Lower leg skin (tissue), 4 donors: ENCODE results near the gene ENAM. TPM values are rescaled to one million over a fixed set of nuclear protein-coding genes. Genes with fewer than 3 reads are reported as not detected.

Experiments used
- DNase-seq, 2 donors: peaks; one replicate each; pipeline ENCODE4 v3.0.0-alpha.2; 2019; ENCODE audit warnings: low spot score in 2 of 2
- H3K4me3 ChIP-seq: fragments of 200-600 bp; sonication (generic); 2 replicates; pipeline ENCODE4 v1.5.1; 2017; ENCODE audit warnings: mild to moderate bottlenecking, low read depth; ENCODE audit not compliant: poor library complexity, severe bottlenecking
- POLR2A ChIP-seq, 2 donors: fragments of 450-650 bp; IDR thresholded peaks; one replicate each; pipeline ENCODE4 v1.6.1; 2016 to 2017; ENCODE audit warnings: antibody characterized with exemption in 2 of 2, mild to moderate bottlenecking in 1 of 2, moderate library complexity in 1 of 2
- WGBS, 2 donors: methylation state at CpG; one replicate each; pipeline ENCODE4 v1.1.5; 2018; 5-methylcytosine and 5-hydroxymethylcytosine counted together
- intact Hi-C: fragments of 100-400 bp; cut with DNase I; formaldehyde crosslinking; loops from one replicate; pipeline ENCODE4 v1.15.0; 2023; ENCODE audit warnings: low total_unique reads
- total RNA-seq, 4 donors: library from RNA; depleted of rRNA; stranded (reverse); fragments of >200 nt; gene quantifications; one replicate each; pipeline ENCODE4 v1.1.0, GENCODE V29; 2016
- TF ChIP-seq, protein P1 (sequence below), 3 donors: fragments of 450-650 bp; IDR thresholded peaks; one replicate each; pipeline ENCODE4 v1.5.1; 2016; ENCODE audit warnings: antibody characterized with exemption in 3 of 3, mild to moderate bottlenecking in 3 of 3, moderate library complexity in 2 of 3

The ENAM gene
- total RNA-seq, 4 donors from 2014 or later: 0.06 TPM; not detected in 3

DNA sequence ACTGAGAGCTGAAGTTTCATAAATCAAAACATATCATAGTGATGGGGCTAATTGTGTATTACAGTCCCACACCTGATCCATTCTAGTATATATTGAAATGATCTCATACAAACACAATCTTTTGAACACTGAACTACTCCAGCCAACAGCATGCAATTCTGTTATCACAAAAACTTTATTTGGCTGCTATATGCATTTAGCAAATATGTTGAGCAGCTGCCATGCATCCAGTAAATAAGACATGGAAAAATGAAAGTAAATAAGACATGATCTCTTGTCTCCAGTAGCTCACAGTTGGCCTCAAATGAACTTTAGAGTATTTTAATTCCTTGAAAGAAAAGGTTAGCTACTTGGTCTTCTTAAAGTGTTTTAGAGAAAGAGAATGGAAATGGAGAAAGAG is 34.3 kb upstream of the ENAM start:
- H3K4me3 ChIP-seq: no peak overlapping the region
- no peak for DNase-seq
- no peak for TF ChIP-seq POLR2A (IDR thresholded peaks at IDR 0.05)
- TF ChIP-seq, protein P1, sequence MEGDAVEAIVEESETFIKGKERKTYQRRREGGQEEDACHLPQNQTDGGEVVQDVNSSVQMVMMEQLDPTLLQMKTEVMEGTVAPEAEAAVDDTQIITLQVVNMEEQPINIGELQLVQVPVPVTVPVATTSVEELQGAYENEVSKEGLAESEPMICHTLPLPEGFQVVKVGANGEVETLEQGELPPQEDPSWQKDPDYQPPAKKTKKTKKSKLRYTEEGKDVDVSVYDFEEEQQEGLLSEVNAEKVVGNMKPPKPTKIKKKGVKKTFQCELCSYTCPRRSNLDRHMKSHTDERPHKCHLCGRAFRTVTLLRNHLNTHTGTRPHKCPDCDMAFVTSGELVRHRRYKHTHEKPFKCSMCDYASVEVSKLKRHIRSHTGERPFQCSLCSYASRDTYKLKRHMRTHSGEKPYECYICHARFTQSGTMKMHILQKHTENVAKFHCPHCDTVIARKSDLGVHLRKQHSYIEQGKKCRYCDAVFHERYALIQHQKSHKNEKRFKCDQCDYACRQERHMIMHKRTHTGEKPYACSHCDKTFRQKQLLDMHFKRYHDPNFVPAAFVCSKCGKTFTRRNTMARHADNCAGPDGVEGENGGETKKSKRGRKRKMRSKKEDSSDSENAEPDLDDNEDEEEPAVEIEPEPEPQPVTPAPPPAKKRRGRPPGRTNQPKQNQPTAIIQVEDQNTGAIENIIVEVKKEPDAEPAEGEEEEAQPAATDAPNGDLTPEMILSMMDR (IDR thresholded peaks at IDR 0.05): no peak
- intact Hi-C loops: no loop called here

DNA sequence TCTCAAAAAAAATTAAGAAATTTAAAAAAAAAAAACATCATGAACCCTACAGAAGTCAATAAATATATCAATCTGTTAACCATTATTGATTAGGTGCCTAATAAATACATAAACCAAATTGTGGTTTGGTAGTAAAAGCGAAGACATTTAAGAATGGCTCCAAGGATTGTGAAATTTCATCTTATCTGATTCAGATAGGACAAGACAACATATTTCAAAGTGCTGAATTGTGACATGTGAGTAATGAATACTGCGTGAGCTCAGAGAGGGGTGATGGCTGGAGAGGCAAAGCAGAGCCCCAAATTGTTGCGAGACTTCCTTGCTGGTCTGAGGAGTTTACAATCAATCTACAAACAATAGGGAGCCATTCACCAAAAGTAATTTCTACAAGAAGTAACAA is 28.2 kb upstream of the ENAM start:
- intact Hi-C loops: no loop called here
- 74 to 79% methylated on average over 3 of the region's 3 CpGs for WGBS, 2 donors
- DNase-seq: no peak
- H3K4me3 ChIP-seq: no peak overlapping the region
- TF ChIP-seq POLR2A (IDR thresholded peaks at IDR 0.05): no peak
- TF ChIP-seq, protein P1 (IDR thresholded peaks at IDR 0.05): no peak

DNA sequence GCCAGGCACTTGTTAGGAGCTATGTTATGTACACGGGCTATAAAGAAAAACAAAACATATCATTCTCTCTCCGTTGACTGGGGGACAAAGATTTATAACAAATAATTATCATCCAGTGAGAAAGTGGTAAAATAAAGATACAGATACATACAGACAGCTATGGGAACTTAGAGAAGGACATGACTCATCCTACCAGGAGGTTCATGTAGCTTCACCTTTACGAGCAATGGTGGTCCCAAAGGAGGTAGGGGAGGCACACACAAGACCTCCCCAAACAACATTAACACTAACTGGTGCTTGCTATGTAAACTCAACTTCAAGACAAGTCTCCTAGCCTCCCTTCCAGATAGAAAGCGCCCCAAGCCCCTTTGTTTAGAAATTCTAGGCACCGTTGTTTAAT is 27.6 kb upstream of the ENAM start:
- no peak for DNase-seq
- no peak overlapping the region for H3K4me3 ChIP-seq
- TF ChIP-seq, protein P1 (IDR thresholded peaks at IDR 0.05): no peak
- TF ChIP-seq POLR2A (IDR thresholded peaks at IDR 0.05): no peak
- intact Hi-C loops: no loop called here
- WGBS, 2 donors: 79 to 87% methylated on average over 5 of the region's 5 CpGs

DNA sequence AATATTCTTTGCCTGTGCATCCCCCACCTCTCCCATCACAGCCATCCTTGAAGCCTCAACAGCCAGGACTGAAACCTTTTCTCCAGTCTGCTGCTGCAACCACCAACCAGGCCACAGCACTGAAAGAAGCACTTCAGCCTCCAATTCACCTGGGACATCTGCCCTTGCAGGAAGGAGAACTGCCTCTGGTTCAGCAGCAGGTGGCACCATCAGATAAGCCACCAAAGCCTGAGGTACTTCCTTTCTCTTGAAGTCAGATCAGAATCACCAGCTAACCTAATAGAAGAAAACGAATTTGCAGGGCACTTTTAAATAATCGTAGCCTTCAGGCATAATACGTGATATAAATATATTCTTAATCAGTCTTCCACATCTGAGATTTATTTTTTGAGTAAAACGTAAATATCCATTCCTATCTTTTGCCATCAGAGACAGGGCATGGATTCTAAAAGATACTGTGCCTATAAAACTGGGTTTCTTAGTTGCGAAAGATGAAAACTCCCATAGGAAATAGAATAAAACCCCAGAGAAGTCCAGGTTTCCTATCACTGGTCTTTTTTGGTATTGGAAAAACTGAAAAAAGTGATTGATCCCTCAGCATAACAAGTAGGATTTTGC is 27.0 kb upstream of the ENAM start:
- DNase-seq: peak in 1 of 2 donors; percentile 23
- no peak overlapping the region for H3K4me3 ChIP-seq
- no peak for TF ChIP-seq POLR2A (IDR thresholded peaks at IDR 0.05)
- TF ChIP-seq, protein P1 (IDR thresholded peaks at IDR 0.05): no peak
- 29 to 30% methylated on average over 5 of the region's 5 CpGs for WGBS, 2 donors
- intact Hi-C loops: no loop called here

DNA sequence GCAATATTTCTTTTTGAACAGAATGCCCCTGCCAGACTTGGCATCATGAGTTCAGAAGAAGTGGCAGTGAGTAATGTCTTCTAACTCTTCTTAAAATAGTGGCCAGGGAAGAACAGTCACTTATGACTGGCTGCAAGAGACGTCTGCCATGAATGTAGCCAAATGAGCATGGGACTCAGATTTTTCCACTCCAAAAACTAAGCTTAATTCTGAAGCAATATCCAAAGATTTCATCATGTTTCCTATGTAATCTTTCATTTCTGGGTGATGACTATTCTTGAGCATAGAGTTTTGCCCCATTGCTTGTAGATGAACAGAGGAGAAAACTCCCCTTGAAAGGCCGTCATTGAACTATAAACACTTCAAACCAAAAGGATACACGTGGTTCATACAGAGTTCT is 24.7 kb upstream of the ENAM start:
- intact Hi-C loops: no loop called here
- 47 to 48% methylated on average over 3 of the region's 3 CpGs for WGBS, 2 donors
- DNase-seq: no peak
- TF ChIP-seq, protein P1 (IDR thresholded peaks at IDR 0.05): no peak
- no peak for TF ChIP-seq POLR2A (IDR thresholded peaks at IDR 0.05)
- no peak overlapping the region for H3K4me3 ChIP-seq

DNA sequence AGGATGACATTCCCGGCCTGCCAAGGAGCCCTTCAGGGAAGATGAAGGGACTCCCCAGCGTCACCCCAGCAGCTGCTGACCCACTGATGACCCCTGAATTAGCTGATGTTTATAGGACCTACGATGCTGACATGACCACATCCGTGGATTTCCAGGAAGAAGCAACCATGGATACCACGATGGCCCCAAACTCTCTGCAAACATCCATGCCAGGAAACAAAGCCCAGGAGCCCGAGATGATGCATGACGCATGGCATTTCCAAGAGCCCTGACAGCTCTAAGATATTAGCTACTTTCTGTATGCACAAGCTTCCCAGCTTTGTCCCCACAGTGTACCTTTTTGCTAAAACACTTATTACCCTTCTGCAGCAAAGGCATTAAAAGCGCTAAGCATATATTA is 22.1 kb upstream of the ENAM start:
- DNase-seq: no peak
- intact Hi-C loops: no loop called here
- WGBS, 2 donors: 80 to 86% methylated on average over 8 of the region's 8 CpGs
- no peak for TF ChIP-seq POLR2A (IDR thresholded peaks at IDR 0.05)
- TF ChIP-seq, protein P1 (IDR thresholded peaks at IDR 0.05): no peak
- no peak overlapping the region for H3K4me3 ChIP-seq
